Cardiac muscle cell (in vitro differentiated cells and primary cell): ENCODE measurements around the gene BIN1. TPM values are rescaled to one million over a fixed set of nuclear protein-coding genes. Genes with fewer than 3 reads are reported as not detected.

Source experiments
- DNase-seq, 2 donors: peaks; one replicate each; pipeline versions ENCODE4 v3.0.0 to v3.0.0-alpha.2; 2010 to 2017; ENCODE audit warnings: low read depth in 1 of 2, low spot score in 1 of 2
- H3K27ac ChIP-seq: fragments of 200-600 bp; sonication (generic); 2 replicates; pipeline ENCODE4 v1.5.1; 2016
- H3K27me3 ChIP-seq: fragments of 200-600 bp; sonication (generic); 2 replicates; pipeline ENCODE4 v1.6.0; 2016; ENCODE audit warnings: control low read depth
- H3K36me3 ChIP-seq: fragments of 200-600 bp; sonication (generic); 2 replicates; pipeline ENCODE4 v1.5.1; 2016; ENCODE audit warnings: control low read depth
- H3K4me1 ChIP-seq: fragments of 200-600 bp; sonication (generic); 2 replicates; pipeline ENCODE4 v1.8.1; 2017; ENCODE audit warnings: low read depth, mild to moderate bottlenecking, mixed run types
- H3K4me3 ChIP-seq: fragments of 200-600 bp; sonication (generic); 2 replicates; pipeline ENCODE4 v1.5.1; 2016; ENCODE audit warnings: mild to moderate bottlenecking
- H3K9me3 ChIP-seq: fragments of 200-600 bp; sonication (generic); 2 replicates; pipeline ENCODE4 v1.5.1; 2017; ENCODE audit warnings: low read depth, mild to moderate bottlenecking, control low read depth
- polyA plus RNA-seq: library from polyadenylated mRNA; unstranded; fragments of >200 nt; fragmentation: Nextera tagmentation; extraction: Ambion mirVana; gene quantifications from 2 replicates; pipeline ENCODE4 v1.2.1, GENCODE V29; 2016
- total RNA-seq: library from RNA; depleted of rRNA; stranded (reverse); fragments of >200 nt; gene quantifications from 2 replicates; pipeline ENCODE4 v1.2.3, GENCODE V29; 2016
- TF ChIP-seq, protein P1 (sequence below): IDR thresholded peaks from 2 replicates; pipeline ENCODE4 v1.5.1; 2012; ENCODE audit warnings: low read depth, mild to moderate bottlenecking, low read length

The BIN1 gene
- total and polyA plus RNA-seq, 2 experiments from 2014 or later, result 44.7 to 94.9 TPM

DNA sequence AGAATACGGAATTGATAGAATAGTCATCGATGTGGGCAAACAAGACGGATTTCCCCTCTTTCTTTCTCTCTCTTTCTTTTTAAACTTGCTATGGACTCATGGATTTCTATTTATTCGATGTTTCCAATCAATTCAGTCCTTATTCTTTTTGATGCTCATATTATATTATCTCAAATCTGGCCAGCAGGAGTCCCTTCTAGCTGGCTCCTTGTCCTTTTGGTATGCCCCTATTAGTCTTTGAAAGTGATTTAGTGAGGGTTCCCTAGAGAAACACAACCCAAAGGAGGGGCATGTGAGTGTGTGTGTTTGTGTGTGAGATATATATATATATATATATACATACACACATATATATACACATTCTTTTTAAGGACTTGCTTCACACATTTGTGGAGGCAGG lies 23.5 kb upstream of the BIN1 start:
- Histone ChIP-seq H3K9me3 (no peaks in the 10 kb centered on the region), H3K27ac (no peak overlapping the region), H3K27me3 (no peaks in the 10 kb centered on the region), H3K36me3 (no peaks in the 10 kb centered on the region), H3K4me1 (peaks cover 33% of the 10 kb centered on the region), H3K4me3 (no peak overlapping the region)
- TF ChIP-seq, protein P1, sequence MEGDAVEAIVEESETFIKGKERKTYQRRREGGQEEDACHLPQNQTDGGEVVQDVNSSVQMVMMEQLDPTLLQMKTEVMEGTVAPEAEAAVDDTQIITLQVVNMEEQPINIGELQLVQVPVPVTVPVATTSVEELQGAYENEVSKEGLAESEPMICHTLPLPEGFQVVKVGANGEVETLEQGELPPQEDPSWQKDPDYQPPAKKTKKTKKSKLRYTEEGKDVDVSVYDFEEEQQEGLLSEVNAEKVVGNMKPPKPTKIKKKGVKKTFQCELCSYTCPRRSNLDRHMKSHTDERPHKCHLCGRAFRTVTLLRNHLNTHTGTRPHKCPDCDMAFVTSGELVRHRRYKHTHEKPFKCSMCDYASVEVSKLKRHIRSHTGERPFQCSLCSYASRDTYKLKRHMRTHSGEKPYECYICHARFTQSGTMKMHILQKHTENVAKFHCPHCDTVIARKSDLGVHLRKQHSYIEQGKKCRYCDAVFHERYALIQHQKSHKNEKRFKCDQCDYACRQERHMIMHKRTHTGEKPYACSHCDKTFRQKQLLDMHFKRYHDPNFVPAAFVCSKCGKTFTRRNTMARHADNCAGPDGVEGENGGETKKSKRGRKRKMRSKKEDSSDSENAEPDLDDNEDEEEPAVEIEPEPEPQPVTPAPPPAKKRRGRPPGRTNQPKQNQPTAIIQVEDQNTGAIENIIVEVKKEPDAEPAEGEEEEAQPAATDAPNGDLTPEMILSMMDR, result no peak
- DNase-seq, result no peak

DNA sequence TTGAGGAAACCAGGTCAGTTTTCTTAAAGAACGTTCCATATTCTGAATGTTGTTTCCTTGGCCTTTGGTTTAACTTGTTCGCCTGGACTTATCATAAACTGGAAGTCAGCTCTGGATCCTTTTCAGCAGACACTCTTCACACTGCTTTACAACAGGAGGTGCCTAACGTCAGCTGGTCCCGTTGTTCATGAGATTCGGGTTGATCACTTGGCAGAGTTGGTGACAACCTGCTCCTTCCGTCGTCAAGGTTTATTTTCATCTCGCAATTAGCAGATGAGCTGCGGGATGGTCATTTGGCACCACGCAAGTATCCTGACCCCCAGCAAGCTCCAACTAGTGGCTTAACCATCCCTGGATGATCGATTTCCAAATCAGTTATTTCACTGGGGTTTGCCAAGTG lies 23.0 kb upstream of the BIN1 start:
- H3K36me3 ChIP-seq, result no peaks in the 10 kb centered on the region
- no peaks in the 10 kb centered on the region for H3K9me3 ChIP-seq
- H3K27me3 ChIP-seq, result no peaks in the 10 kb centered on the region
- no peak overlapping the region for H3K4me3 ChIP-seq
- TF ChIP-seq, protein P1, result no peak
- H3K4me1 ChIP-seq, result peaks cover 28% of the 10 kb centered on the region
- DNase-seq, result no peak
- no peak overlapping the region for H3K27ac ChIP-seq

DNA sequence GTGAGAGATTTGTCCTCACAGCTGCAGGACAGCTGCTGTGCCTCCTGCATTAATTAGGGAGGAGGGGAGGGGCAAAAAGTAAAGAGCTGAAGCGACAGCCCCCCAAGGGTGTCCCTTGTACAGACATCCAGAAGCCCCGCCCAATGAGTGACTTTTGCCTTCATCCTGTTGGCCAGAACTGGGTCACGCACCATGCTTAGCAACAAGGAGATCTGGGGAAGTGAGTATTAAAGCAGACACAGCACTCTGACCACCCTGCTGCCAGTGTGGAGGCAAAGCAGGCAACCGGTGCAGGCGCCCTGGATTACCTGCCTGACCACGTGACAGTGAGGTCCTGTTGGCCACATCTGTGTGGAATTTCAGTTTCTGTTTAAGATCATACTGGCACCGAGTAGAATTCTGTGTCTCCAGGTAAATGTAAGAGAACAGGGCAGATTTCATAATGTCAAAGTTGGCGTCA lies 21.5 kb upstream of the BIN1 start:
- Histone ChIP-seq H3K4me1 (peaks cover 27% of the 10 kb centered on the region), H3K9me3 (no peaks in the 10 kb centered on the region), H3K27me3 (no peaks in the 10 kb centered on the region), H3K27ac (no peak overlapping the region), H3K4me3 (no peak overlapping the region), H3K36me3 (no peaks in the 10 kb centered on the region)
- DNase-seq, result peak in 1 of 2 donors; percentile 31
- TF ChIP-seq, protein P1, result no peak

DNA sequence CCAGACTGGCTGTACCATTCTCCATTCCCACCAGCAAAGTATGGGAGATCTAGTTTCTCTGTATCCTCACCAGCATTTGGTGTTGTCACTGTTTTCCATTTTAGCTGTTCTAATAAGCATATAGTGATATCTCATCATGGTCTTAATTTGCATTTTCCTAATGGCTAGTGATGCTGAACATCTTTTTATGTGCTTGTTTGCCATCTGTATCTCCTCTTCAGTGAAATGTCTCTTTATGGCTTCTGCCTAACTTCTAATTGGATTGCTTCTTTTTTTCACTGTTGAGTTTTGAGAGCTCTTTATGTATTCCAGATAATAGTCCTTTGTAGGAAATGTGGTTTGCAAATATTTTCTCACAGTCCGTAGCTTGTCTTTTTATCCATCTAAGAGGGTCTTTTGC lies 18.9 kb upstream of the BIN1 start:
- TF ChIP-seq, protein P1, result no peak
- H3K9me3 ChIP-seq, result no peaks in the 10 kb centered on the region
- H3K36me3 ChIP-seq, result no peaks in the 10 kb centered on the region
- no peaks in the 10 kb centered on the region for H3K27me3 ChIP-seq
- H3K4me3 ChIP-seq, result no peak overlapping the region
- no peak overlapping the region for H3K27ac ChIP-seq
- peaks cover 27% of the 10 kb centered on the region for H3K4me1 ChIP-seq
- no peak for DNase-seq

DNA sequence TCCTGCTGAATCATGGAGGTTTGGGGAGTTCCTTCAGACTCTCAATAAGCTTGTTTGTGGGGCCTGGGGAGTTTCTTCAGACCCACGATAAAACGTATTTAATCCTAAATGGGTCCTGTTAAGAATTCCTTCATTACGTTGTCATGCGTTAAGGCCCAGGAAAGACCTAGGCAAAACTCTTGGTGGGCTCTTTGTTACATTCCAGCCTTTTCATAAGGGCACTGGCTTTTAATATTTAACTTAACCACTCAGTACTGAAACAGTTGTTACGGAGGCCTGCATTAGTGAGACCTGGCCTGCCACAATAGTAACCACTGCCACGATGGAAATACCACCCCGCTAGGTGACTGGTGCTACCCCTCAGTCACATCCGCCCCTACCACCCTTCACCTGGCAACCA lies 17.5 kb upstream of the BIN1 start:
- no peak overlapping the region for H3K4me3 ChIP-seq
- H3K36me3 ChIP-seq, result no peaks in the 10 kb centered on the region
- H3K27me3 ChIP-seq, result no peaks in the 10 kb centered on the region
- DNase-seq, result no peak
- peaks cover 27% of the 10 kb centered on the region for H3K4me1 ChIP-seq
- no peaks in the 10 kb centered on the region for H3K9me3 ChIP-seq
- no peak overlapping the region for H3K27ac ChIP-seq
- TF ChIP-seq, protein P1, result no peak
